ENCODE results near the gene ZNF581. TPM values are rescaled to one million over a fixed set of nuclear protein-coding genes. Genes with fewer than 3 reads are reported as not detected.

The ZNF581 gene
- total RNA-seq, 1 experiment from 2014 or later: 65.1 TPM

- DNase-seq: no peak
- H3K14ac ChIP-seq (ENCODE audit: insufficient read depth, low read length): no peak overlapping the region
- peaks cover 4% of the 10 kb centered on the region for H3K79me1 ChIP-seq (ENCODE audit: insufficient read depth, low read depth, low read length, poor library complexity, severe bottlenecking)
- no peak for TF ChIP-seq CTCF (conservative IDR thresholded peaks at IDR 0.05)
- Mint-ChIP-seq H3K4me1 (peaks cover 31 to 41% of the 10 kb centered on the region in 2 experiments), H3K27me3 (ENCODE audit: low read depth) (no peaks in the 10 kb centered on the region), H3K9me3 (no peaks in the 10 kb centered on the region; a peak in 1 of 5 replicates), H3K4me3 (peak overlapping the region in 1 of 2 experiments; percentile 9; a peak in 2 of 5 replicates), H3K36me3 (ENCODE audit: insufficient read depth in 1 of 3, low read depth in 3 of 3) (peaks cover 51 to 74% (median 67%) of the 10 kb centered on the region in 3 experiments), H3K27ac (peak overlapping the region; percentile 4 to 87 (median 8); a peak in 4 of 7 replicates)
- no peak overlapping the region for H3K27ac ChIP-seq (ENCODE audit: insufficient read length, low read depth, low read length)
- H3K9ac ChIP-seq (ENCODE audit: extremely low read depth, insufficient read length, low read length): no peak overlapping the region
- no peak overlapping the region for H3K23ac ChIP-seq (ENCODE audit: insufficient read length, low read depth, low read length)
- H2AK5ac ChIP-seq (ENCODE audit: insufficient read length, low read length): no peak overlapping the region
- no peak overlapping the region for H3K56ac ChIP-seq (ENCODE audit: insufficient read length, low read depth, low read length)
- H3K9me3 ChIP-seq (ENCODE audit: control insufficient read depth, low read depth, low read length): no peaks in the 10 kb centered on the region
- no peak overlapping the region for H2BK20ac ChIP-seq (ENCODE audit: low read depth, low read length, poor library complexity, severe bottlenecking)
- no peak overlapping the region for H2BK5ac ChIP-seq (ENCODE audit: insufficient read length, low read length)
- H4K8ac ChIP-seq (replicated peaks; ENCODE audit: insufficient read length, low read depth, low read length): no peak overlapping the region
- no peak overlapping the region for H3K18ac ChIP-seq (ENCODE audit: insufficient read length, low read depth, low read length)
- H2BK15ac ChIP-seq (ENCODE audit: low read depth, low read length): no peak overlapping the region
- peaks cover 6% of the 10 kb centered on the region for H3K23me2 ChIP-seq (ENCODE audit: insufficient read length, low read depth, low read length, poor library complexity, severe bottlenecking)
- no peaks in the 10 kb centered on the region for H3K27me3 ChIP-seq (ENCODE audit: insufficient read depth, low read length)
- H2BK120ac ChIP-seq (ENCODE audit: low read depth, low read length, poor library complexity, severe bottlenecking): no peak overlapping the region
- H4K5ac ChIP-seq (ENCODE audit: insufficient read length, low read depth, low read length): no peak overlapping the region
- no peak overlapping the region for H4K91ac ChIP-seq (ENCODE audit: insufficient read length, low read depth, low read length)
- H4K20me1 ChIP-seq (ENCODE audit: control insufficient read depth, insufficient read depth, insufficient read length): no peaks in the 10 kb centered on the region
- H2BK12ac ChIP-seq (ENCODE audit: insufficient read length, low read depth, low read length): no peak overlapping the region
- no CpG with 5 or more reads among the region's 2 CpGs for WGBS (ENCODE audit: extremely low coverage, insufficient read length, low lambda C conversion rate)
- H3K4me2 ChIP-seq (ENCODE audit: insufficient read depth, insufficient read length, low read length): no peak overlapping the region
- peaks cover 11% of the 10 kb centered on the region; the same call in 1 of the 2 replicates for H3K79me2 ChIP-seq (ENCODE audit: insufficient read depth, low read length)
- H3T11ph ChIP-seq (ENCODE audit: low read length): no peak overlapping the region
- no peak overlapping the region for H3K4ac ChIP-seq (ENCODE audit: low read depth, low read length)
- no peaks in the 10 kb centered on the region for H3K4me1 ChIP-seq (ENCODE audit: insufficient read depth, low read length)
- no peak overlapping the region for H2AFZ ChIP-seq (ENCODE audit: low read length)
Measured at GRCh38 chr19:55671054-55671378, 27.6 kb downstream of the ZNF581 start.

Data from H9 (cell line).